Measurements from ENCODE around the gene SLC35G1. TPM values are rescaled to one million over a fixed set of nuclear protein-coding genes. Genes with fewer than 3 reads are reported as not detected.

The SLC35G1 gene
- total and polyA plus RNA-seq, 7 donors = 1.3 to 2.7 (median 2.2) TPM

DNA sequence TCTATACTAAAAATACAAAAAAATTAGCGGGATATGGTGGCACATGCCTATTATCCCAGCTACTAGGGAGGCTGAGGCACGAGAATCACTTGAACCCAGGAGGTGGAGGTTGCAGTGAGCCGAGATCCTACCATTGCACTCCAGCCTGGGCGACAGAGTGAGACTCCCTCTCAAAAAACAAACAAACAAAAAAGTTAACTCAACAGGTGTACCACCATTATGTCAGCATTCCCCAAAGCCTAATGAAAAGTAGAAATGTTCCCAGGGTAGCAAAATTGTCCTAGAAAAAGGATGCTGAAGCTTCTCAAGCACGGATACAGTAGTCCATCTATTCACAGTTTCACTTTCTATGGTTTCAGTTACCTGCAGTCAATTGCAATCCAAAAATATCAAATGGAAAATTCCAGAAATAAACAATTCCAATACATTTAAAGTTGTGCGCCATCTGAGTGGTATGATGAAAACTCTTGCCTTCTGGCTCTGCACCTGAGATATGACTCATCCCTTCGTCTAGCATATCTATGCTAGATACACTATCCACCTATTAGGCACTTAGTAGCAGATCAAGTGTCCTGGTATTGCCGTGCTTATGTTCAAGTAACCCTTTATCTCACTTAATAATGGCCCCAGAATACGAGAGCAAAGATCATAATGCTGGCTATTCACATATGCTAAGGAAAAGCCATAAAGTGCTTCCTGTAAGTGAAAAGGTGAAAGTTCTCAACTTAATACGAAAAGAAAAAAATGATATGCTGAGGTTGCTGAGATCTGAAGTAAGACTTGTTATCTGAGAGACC, 37.2 kb upstream of the SLC35G1 start:
- no peaks in the 10 kb centered on the region for H3K36me3 ChIP-seq (ENCODE audit: insufficient read depth in 1 of 2, low read depth in 1 of 2)
- no peak overlapping the region for H3K27ac ChIP-seq
- WGBS, 3 donors = 77 to 78% (median 78%) methylated on average over 10 of the region's 10 CpGs
- TF ChIP-seq, protein P1, sequence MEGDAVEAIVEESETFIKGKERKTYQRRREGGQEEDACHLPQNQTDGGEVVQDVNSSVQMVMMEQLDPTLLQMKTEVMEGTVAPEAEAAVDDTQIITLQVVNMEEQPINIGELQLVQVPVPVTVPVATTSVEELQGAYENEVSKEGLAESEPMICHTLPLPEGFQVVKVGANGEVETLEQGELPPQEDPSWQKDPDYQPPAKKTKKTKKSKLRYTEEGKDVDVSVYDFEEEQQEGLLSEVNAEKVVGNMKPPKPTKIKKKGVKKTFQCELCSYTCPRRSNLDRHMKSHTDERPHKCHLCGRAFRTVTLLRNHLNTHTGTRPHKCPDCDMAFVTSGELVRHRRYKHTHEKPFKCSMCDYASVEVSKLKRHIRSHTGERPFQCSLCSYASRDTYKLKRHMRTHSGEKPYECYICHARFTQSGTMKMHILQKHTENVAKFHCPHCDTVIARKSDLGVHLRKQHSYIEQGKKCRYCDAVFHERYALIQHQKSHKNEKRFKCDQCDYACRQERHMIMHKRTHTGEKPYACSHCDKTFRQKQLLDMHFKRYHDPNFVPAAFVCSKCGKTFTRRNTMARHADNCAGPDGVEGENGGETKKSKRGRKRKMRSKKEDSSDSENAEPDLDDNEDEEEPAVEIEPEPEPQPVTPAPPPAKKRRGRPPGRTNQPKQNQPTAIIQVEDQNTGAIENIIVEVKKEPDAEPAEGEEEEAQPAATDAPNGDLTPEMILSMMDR (IDR thresholded peaks at IDR 0.05) = no peak
- no peak for DNase-seq
- no peaks in the 10 kb centered on the region for H3K27me3 ChIP-seq (ENCODE audit: insufficient read depth in 3 of 3, low read length in 2 of 3)
- H3K4me3 ChIP-seq = no peak overlapping the region
- intact Hi-C loops (cut with DNase I) = no loop called here
- H3K9me3 ChIP-seq = no peaks in the 10 kb centered on the region
- no peaks in the 10 kb centered on the region for H3K4me1 ChIP-seq
- ATAC-seq = no peak

DNA sequence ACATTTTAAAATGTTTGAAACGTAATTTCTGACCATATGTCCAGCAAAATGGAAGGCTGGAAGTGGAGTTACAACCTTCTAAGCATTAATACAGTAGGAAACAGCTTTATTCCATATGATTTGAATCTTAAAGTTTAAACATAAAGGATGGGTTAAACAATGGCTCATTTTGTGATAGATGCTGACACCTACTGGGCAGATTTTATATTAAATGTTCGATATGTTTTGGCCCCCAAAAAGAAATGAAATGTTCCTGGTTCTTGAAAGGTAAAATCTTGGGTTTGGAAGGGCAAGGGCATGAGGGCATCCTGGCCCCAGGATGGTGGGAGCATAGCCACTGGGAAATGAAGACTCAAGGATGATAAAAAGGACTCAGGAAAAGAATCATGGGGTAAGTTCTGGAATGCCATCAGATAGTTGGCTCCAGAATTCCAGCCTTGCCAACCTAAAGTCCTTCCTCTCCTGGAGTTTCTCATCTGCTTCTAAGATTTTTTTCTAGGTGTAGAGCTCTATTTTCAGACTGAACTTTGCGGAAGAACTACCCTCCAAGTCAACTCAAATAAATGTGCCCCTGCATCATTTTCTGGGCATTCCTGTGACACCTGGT, 34.6 kb upstream of the SLC35G1 start:
- no peaks in the 10 kb centered on the region for H3K4me1 ChIP-seq
- no peaks in the 10 kb centered on the region for H3K27me3 ChIP-seq (ENCODE audit: insufficient read depth in 3 of 3, low read length in 2 of 3)
- ATAC-seq (no peak), DNase-seq (no peak)
- H3K27ac ChIP-seq = no peak overlapping the region
- H3K4me3 ChIP-seq = no peak overlapping the region
- TF ChIP-seq, protein P1 (IDR thresholded peaks at IDR 0.05) = peak; percentile 17
- intact Hi-C loops (cut with DNase I) = no loop called here
- WGBS, 3 donors = 30 to 36% (median 35%) methylated on average over 3 of the region's 3 CpGs
- H3K9me3 ChIP-seq = no peaks in the 10 kb centered on the region
- no peaks in the 10 kb centered on the region for H3K36me3 ChIP-seq (ENCODE audit: insufficient read depth in 1 of 2, low read depth in 1 of 2)

DNA sequence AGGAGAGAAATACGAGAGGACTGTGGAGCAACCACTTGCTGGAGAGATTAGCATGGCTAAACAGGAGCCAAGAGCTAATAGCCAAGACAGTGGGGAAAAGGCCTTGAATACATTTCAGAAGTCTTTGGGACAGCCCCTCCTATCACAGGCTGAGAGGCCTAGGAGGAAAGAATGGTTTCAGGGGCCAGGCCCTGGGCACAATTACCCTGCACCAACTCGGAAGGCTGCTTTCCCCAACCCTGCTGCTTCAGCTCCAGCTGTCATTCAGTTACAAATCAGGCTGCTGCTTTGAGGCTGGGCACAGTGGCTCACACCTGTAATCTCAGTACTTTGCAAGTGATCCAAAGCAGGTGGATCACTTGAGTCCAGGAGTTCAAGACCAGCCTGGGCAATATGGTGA, 32.0 kb upstream of the SLC35G1 start:
- H3K27me3 ChIP-seq (ENCODE audit: insufficient read depth in 3 of 3, low read length in 2 of 3) = no peaks in the 10 kb centered on the region
- TF ChIP-seq, protein P1 (IDR thresholded peaks at IDR 0.05) = no peak
- DNase-seq = no peak
- WGBS, 3 donors = 67 to 72% (median 70%) methylated on average over 2 of the region's 2 CpGs
- H3K36me3 ChIP-seq (ENCODE audit: insufficient read depth in 1 of 2, low read depth in 1 of 2) = no peaks in the 10 kb centered on the region
- H3K27ac ChIP-seq = no peak overlapping the region
- intact Hi-C loops (cut with DNase I) = no loop called here
- H3K4me1 ChIP-seq = no peaks in the 10 kb centered on the region
- H3K4me3 ChIP-seq = no peak overlapping the region
- no peak for ATAC-seq
- no peaks in the 10 kb centered on the region for H3K9me3 ChIP-seq

DNA sequence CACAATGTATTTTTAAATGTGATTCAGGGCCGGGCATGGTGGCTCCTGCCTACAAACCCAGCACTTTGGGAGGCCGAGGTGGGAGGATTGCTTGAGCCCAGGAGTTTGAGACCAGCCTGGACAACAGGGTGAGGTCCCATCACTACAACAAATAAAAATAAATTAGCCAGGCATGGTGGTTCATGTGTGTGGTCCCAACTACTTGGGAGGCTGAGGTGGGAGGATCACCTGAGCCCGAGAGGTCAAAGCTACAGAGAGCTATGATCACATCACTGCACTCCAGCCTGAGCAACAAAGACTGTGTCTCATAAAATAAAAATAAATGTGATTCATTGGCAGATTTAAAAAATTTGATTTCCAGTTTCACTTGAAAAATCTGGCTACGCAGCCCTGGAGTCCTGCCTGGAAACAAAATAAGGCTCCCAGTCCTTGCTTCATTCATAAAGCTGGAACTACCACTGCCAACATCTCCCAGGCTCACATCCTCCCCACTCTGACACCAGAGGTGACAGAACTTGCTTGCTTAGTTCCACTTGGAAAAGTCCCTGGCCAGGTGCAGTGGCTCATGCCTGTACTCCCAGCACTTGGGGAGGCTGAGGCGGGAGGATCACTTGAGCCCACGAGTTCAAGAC, 27.9 kb upstream of the SLC35G1 start:
- no peak for ATAC-seq
- no peak overlapping the region for H3K4me3 ChIP-seq
- H3K4me1 ChIP-seq = no peaks in the 10 kb centered on the region
- no peak overlapping the region for H3K27ac ChIP-seq
- intact Hi-C loops (cut with DNase I) = no loop called here
- DNase-seq = no peak
- H3K36me3 ChIP-seq (ENCODE audit: insufficient read depth in 1 of 2, low read depth in 1 of 2) = no peaks in the 10 kb centered on the region
- H3K27me3 ChIP-seq (ENCODE audit: insufficient read depth in 3 of 3, low read length in 2 of 3) = peaks cover 0 to 5% (median 0%) of the 10 kb centered on the region in 3 donors
- WGBS, 3 donors = 64 to 79% (median 77%) methylated on average over 6 of the region's 6 CpGs
- H3K9me3 ChIP-seq = no peaks in the 10 kb centered on the region
- TF ChIP-seq, protein P1 (IDR thresholded peaks at IDR 0.05) = no peak

Data from psoas muscle (tissue), 8 donors.